Chondrocyte (in vitro differentiated cells): ENCODE measurements around the gene JUNB. TPM values are rescaled to one million over a fixed set of nuclear protein-coding genes. Genes with fewer than 3 reads are reported as not detected.

Experiments
- DNase-seq: peaks from one replicate; pipeline ENCODE4 v3.0.0; 2021; ENCODE audit warnings: mixed read lengths, low spot score
- H3K27ac Mint-ChIP-seq: one replicate; pipeline ENCODE4 v1.8.0; 2021; ENCODE audit warnings: mild to moderate bottlenecking, moderate library complexity, mixed read lengths; ENCODE audit not compliant: unreplicated experiment
- H3K27me3 Mint-ChIP-seq: 2 replicates; pipeline ENCODE4 v1.8.0; 2021; ENCODE audit warnings: low read depth, mixed read lengths
- H3K36me3 Mint-ChIP-seq: 2 replicates; pipeline ENCODE4 v1.8.0; 2021; ENCODE audit warnings: low read depth, mixed read lengths
- H3K4me1 Mint-ChIP-seq: 2 replicates; pipeline ENCODE4 v1.8.0; 2021; ENCODE audit warnings: low read depth, mild to moderate bottlenecking, mixed read lengths
- H3K4me3 Mint-ChIP-seq: one replicate; pipeline ENCODE4 v1.8.0; 2021; ENCODE audit warnings: mild to moderate bottlenecking, moderate library complexity, mixed read lengths; ENCODE audit not compliant: unreplicated experiment
- H3K9me3 Mint-ChIP-seq: 2 replicates; pipeline ENCODE4 v1.8.0; 2021; ENCODE audit warnings: low read depth, mixed read lengths
- total RNA-seq: library from RNA; stranded (reverse); gene quantifications from 3 replicates; pipeline ENCODE4 v1.2.1, GENCODE V29; 2021
- TF ChIP-seq, protein P1 (sequence below): fragments of 200-600 bp; sonication (generic); IDR thresholded peaks from 2 replicates; pipeline ENCODE4 v1.5.0; 2021; ENCODE audit warnings: antibody characterized with exemption, mild to moderate bottlenecking, moderate library complexity

The JUNB gene
- total RNA-seq, 1 donor from 2014 or later, result 122 TPM

- Mint-ChIP-seq H3K4me3 (no peak overlapping the region), H3K9me3 (no peaks in the 10 kb centered on the region), H3K27me3 (peaks cover 69% of the 10 kb centered on the region), H3K4me1 (peaks cover 28% of the 10 kb centered on the region), H3K27ac (no peak overlapping the region), H3K36me3 (peaks cover 1% of the 10 kb centered on the region)
- TF ChIP-seq, protein P1, sequence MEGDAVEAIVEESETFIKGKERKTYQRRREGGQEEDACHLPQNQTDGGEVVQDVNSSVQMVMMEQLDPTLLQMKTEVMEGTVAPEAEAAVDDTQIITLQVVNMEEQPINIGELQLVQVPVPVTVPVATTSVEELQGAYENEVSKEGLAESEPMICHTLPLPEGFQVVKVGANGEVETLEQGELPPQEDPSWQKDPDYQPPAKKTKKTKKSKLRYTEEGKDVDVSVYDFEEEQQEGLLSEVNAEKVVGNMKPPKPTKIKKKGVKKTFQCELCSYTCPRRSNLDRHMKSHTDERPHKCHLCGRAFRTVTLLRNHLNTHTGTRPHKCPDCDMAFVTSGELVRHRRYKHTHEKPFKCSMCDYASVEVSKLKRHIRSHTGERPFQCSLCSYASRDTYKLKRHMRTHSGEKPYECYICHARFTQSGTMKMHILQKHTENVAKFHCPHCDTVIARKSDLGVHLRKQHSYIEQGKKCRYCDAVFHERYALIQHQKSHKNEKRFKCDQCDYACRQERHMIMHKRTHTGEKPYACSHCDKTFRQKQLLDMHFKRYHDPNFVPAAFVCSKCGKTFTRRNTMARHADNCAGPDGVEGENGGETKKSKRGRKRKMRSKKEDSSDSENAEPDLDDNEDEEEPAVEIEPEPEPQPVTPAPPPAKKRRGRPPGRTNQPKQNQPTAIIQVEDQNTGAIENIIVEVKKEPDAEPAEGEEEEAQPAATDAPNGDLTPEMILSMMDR, result no peak
- no peak for DNase-seq
Measured at GRCh38 chr19:12836529-12836863, 45.2 kb downstream of the JUNB start.

- Mint-ChIP-seq H3K4me1 (peaks cover 29% of the 10 kb centered on the region), H3K4me3 (no peak overlapping the region)
Measured at GRCh38 chr19:12837225-12837624, 45.9 kb downstream of the JUNB start.

DNA sequence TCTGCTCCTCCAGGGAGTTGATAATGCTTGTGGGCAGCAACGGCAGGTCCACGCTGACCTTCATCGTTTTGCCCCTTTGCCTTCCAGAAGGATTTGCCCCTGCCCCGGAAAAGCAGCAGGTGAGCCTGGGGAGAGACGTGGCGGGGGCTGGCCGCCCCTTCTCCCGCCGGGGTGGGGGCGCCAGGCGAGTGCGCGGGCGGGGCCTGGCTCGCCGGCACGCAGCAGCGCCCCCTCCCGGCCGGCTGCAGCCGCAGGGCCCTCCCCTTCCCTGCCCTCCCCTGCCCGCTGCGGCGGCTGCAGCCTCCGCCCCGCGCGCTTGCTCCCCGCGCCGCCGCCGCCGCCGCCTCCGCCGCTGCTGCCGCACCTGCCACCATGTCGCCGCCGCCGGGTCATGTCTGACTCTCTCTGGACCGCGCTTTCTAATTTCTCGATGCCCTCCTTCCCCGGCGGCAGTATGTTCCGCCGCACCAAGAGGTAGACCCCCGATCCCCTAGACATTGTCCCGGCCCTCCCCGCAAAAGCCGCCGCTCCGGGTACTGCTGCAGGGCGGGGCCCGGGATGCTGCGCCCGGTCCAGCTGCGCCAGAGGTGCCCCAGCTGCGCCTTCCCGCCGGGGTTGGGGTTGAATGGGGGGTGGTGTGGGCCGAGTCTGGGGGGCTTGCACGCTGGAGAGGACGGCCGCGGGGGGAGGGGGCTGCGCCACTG is 47.0 kb downstream of the JUNB start, which contains the start of gene MAST1:
MAST1 (plus strand) TSS at position 334 of the 704 bp plus-strand sequence; CDS start at position 392, 58 bp downstream.
- TF ChIP-seq, protein P1, result peak; percentile 77
- DNase-seq, result no peak
- peaks cover 23% of the 10 kb centered on the region for H3K4me1 Mint-ChIP-seq
- H3K4me3 Mint-ChIP-seq, result peak within 1 kb of the TSS; percentile 55
- no peak within 1 kb of the TSS for H3K27ac Mint-ChIP-seq
- no peaks in the 10 kb centered on the region for H3K9me3 Mint-ChIP-seq
- peaks cover 66% of the 10 kb centered on the region for H3K27me3 Mint-ChIP-seq
- peaks cover 3% of the 10 kb centered on the region for H3K36me3 Mint-ChIP-seq

More at GRCh38 chr19:12837225-12837624, 45.9 kb downstream of the JUNB start:
- peaks cover 1% of the 10 kb centered on the region for H3K36me3 Mint-ChIP-seq
- H3K9me3 Mint-ChIP-seq, result no peaks in the 10 kb centered on the region
- TF ChIP-seq, protein P1, result no peak
- no peak overlapping the region for H3K27ac Mint-ChIP-seq
- H3K27me3 Mint-ChIP-seq, result peaks cover 67% of the 10 kb centered on the region
- DNase-seq, result no peak

GRCh38 chr19:12838886-12839756 is 47.8 kb downstream of the JUNB start:
- TF ChIP-seq, protein P1, result no peak
- Mint-ChIP-seq H3K36me3 (peaks cover 3% of the 10 kb centered on the region), H3K9me3 (no peaks in the 10 kb centered on the region), H3K4me1 (peaks cover 22% of the 10 kb centered on the region), H3K27ac (no peak overlapping the region), H3K27me3 (peaks cover 65% of the 10 kb centered on the region), H3K4me3 (peak overlapping the region; percentile 55)
- DNase-seq, result no peak
